ENCODE measurements around the gene ZBTB16.

ZBTB16 gene

GRCh38 chr11:114200351-114201133 lies 141.0 kb downstream of the ZBTB16 start:
- no peak for DNase-seq

GRCh38 chr11:114201219-114201618 lies 141.7 kb downstream of the ZBTB16 start:
- DNase-seq = no peak

GRCh38 chr11:114202011-114202609 lies 142.6 kb downstream of the ZBTB16 start:
- DNase-seq = no peak

- DNase-seq = no peak
These were observed 147.6 kb downstream of the ZBTB16 start for GRCh38 chr11:114207096-114207495.

- DNase-seq = no peak
These were observed 148.9 kb downstream of the ZBTB16 start for GRCh38 chr11:114208377-114208776.

- no peak for DNase-seq
These were observed 149.8 kb downstream of the ZBTB16 start for GRCh38 chr11:114209343-114209742.

- DNase-seq = no peak
These were observed 150.4 kb downstream of the ZBTB16 start for GRCh38 chr11:114209904-114210303.

- no peak for DNase-seq
These were observed 152.1 kb downstream of the ZBTB16 start for GRCh38 chr11:114211444-114212121.

GRCh38 chr11:114213622-114214021 lies 154.1 kb downstream of the ZBTB16 start:
- no peak for DNase-seq

- DNase-seq = no peak
These were observed 155.9 kb downstream of the ZBTB16 start for GRCh38 chr11:114215428-114215827.

- no peak for DNase-seq
These were observed 156.6 kb downstream of the ZBTB16 start for GRCh38 chr11:114215871-114216795.

- no peak for DNase-seq
These were observed 157.3 kb downstream of the ZBTB16 start for GRCh38 chr11:114216796-114217180.

- DNase-seq = no peak
These were observed 159.0 kb downstream of the ZBTB16 start for GRCh38 chr11:114218508-114218907.

- peak in 9 of 58 donors; percentile 8 to 49 (median 27) for DNase-seq
These were observed 160.2 kb downstream of the ZBTB16 start for GRCh38 chr11:114219559-114220349.

GRCh38 chr11:114221037-114221436 lies 161.5 kb downstream of the ZBTB16 start:
- DNase-seq = no peak

- no peak for DNase-seq
These were observed 166.2 kb downstream of the ZBTB16 start for GRCh38 chr11:114225661-114226060.

- no peak for DNase-seq
These were observed 166.8 kb downstream of the ZBTB16 start for GRCh38 chr11:114226356-114226755.

- peak in 43 of 58 donors; percentile 11 to 84 (median 42) for DNase-seq
These were observed 169.2 kb downstream of the ZBTB16 start for GRCh38 chr11:114228435-114229411.

- DNase-seq = no peak
These were observed 170.7 kb downstream of the ZBTB16 start for GRCh38 chr11:114230031-114230704.

Measured in anterior cingulate cortex (tissue), 58 donors.